Ovary (tissue), 3 donors: Measurements from ENCODE around the gene BAIAP3.

Experiments
- POLR2A ChIP-seq: fragments of 450-650 bp; IDR thresholded peaks from one replicate; pipeline ENCODE4 v1.6.1; 2017; ENCODE audit warnings: antibody characterized with exemption, mild to moderate bottlenecking, moderate library complexity
- TF ChIP-seq, protein P1 (sequence below), 3 donors: fragments of 450-650 bp in 2 of 3; fragments of 200-600 bp in 1 of 3; IDR thresholded peaks; one replicate each; pipeline versions ENCODE4 v1.5.1 to v1.8.0; 2016 to 2022; ENCODE audit warnings: antibody characterized with exemption in 3 of 3, mild to moderate bottlenecking in 1 of 3
- donor health status: DM: no; HTN: no; CAD: no.

DNA sequence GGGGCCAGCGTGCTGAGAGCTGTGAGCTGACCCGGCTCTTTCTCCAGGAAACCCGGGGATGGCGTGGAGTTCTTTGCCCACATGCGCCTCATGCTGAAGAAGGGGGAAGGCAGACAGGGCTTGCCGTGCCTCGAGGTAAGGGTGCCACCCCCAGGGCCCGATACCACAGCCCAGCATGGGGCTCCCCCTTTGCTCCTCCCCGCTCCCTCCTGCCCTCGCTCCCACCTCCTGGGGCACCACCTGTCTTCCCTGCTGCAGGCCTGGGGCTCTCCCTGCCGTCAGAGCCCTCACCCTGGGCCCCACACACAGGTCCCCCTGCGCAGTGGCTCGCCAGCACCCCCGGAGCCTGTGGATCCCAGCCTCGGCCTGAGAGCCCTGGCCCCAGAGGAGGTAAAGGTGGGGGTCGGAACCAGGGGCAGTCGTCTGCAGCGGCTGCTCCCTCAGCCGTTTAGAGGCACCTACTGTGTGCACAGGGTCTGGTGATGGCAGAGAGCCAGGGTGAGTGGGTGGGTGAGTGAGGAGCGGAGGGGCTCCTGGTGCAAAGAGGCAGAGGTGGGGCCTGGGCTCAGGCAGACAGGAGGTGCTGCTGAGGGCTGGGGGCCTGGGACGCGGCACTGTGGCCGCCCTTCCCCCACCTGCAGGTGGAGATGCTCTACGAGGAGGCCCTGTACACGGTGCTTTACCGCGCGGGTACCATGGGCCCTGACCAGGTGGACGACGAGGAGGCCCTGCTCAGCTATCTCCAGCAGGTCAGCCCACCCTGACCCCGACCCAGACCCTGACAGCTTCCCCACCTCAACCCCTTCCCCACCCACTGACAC, 5.6 kb downstream of the BAIAP3 start:
- no peak for TF ChIP-seq POLR2A
- TF ChIP-seq, protein P1, sequence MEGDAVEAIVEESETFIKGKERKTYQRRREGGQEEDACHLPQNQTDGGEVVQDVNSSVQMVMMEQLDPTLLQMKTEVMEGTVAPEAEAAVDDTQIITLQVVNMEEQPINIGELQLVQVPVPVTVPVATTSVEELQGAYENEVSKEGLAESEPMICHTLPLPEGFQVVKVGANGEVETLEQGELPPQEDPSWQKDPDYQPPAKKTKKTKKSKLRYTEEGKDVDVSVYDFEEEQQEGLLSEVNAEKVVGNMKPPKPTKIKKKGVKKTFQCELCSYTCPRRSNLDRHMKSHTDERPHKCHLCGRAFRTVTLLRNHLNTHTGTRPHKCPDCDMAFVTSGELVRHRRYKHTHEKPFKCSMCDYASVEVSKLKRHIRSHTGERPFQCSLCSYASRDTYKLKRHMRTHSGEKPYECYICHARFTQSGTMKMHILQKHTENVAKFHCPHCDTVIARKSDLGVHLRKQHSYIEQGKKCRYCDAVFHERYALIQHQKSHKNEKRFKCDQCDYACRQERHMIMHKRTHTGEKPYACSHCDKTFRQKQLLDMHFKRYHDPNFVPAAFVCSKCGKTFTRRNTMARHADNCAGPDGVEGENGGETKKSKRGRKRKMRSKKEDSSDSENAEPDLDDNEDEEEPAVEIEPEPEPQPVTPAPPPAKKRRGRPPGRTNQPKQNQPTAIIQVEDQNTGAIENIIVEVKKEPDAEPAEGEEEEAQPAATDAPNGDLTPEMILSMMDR (IDR thresholded peaks at IDR 0.05), result no peak
